CD1c-positive myeloid dendritic cell (primary cell): ENCODE data around the gene SLC66A2.

ENCODE experiments used
- DNase-seq: peaks from one replicate; pipeline ENCODE4 v3.0.0-alpha.2; 2016; ENCODE audit errors: extremely low spot score

Gene SLC66A2

DNA sequence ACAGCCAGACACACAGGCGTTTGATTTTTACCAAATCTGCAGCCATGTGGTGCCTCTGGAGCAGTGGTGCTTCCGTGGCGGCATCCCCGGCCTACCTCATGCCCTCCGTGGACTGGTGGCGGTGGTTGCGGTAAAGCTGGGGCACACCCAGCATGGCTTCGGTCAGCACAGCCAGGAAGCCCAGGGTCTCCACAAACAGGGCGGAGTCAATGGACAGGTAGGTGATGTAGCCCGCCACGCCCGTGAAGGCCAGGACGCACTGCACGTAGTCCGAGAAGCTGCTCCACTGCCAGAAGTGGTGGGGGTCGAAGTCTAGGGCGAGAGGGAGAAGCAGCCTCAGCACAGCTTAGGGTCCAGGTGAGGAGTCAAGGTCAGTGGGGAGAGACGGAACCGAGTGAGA, 32.4 kb downstream of the SLC66A2 start:
- DNase-seq = no peak

GRCh38 chr18:79918615-79919011, 32.8 kb downstream of the SLC66A2 start:
- DNase-seq = no peak

- DNase-seq = no peak
These were observed 33.4 kb downstream of the SLC66A2 start for GRCh38 chr18:79917853-79918614.

- DNase-seq = no peak
These were observed 34.1 kb downstream of the SLC66A2 start for GRCh38 chr18:79917169-79917852.

DNA sequence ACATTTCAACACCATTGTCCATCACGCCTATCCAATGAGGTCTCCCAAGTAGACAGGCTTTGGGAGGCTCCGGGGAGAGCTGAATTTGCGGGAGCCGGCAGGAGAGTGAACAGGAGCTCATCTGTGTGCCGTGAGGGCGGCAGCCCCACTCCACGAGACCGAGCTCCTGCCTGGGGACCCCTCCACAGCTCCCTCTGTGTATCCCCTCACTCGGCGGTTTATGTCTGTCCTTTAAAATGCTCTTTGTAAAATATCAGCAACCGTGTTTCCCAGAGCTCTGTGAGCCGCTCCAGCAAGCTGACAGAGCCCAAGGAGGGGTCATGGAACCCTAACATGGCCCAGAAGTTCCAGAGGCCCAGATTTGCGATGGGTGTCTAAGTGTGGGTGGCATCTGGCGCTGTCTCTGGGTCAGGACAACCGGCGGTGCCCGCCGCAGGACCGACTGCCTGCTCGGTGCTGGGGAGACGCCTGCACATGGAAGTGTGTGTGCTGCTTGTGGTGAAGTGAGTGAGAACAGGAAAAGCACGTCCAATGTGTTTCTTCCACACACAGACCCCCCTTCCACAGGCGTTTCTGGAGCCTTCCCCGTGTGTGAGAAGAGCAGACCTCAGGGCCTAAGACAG, 34.8 kb downstream of the SLC66A2 start:
- DNase-seq = no peak

- DNase-seq = no peak
These were observed 35.3 kb downstream of the SLC66A2 start for GRCh38 chr18:79916128-79916494.

GRCh38 chr18:79915161-79916127, 36.0 kb downstream of the SLC66A2 start:
- no peak for DNase-seq

DNA sequence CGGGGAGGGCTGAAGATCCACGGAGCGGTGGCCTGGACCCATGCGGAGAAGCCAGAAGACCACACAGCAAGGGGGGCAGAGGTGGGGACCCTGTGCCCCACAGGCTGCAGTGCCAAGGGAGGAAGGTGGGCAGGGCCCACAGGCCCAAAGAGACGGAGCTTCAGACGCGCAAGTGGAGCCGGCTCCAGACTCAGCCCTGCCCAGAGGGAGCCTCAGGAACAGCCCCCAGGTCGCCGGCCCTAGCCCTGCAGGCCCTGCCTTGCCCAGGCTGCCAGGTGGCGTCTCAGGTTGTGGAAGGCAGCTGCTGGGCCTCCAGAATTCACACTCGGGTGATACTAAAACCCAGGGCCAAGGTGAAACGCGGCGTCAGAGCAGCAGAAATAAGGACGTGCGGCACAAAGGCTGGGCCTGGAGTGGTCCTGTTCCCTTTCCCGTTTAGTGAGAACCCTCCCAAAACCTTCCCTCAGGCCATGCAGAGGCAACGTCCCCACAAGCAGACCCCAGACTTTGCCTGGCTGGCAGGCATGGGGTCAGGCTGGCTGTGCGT, 36.8 kb downstream of the SLC66A2 start:
- DNase-seq = no peak

DNA sequence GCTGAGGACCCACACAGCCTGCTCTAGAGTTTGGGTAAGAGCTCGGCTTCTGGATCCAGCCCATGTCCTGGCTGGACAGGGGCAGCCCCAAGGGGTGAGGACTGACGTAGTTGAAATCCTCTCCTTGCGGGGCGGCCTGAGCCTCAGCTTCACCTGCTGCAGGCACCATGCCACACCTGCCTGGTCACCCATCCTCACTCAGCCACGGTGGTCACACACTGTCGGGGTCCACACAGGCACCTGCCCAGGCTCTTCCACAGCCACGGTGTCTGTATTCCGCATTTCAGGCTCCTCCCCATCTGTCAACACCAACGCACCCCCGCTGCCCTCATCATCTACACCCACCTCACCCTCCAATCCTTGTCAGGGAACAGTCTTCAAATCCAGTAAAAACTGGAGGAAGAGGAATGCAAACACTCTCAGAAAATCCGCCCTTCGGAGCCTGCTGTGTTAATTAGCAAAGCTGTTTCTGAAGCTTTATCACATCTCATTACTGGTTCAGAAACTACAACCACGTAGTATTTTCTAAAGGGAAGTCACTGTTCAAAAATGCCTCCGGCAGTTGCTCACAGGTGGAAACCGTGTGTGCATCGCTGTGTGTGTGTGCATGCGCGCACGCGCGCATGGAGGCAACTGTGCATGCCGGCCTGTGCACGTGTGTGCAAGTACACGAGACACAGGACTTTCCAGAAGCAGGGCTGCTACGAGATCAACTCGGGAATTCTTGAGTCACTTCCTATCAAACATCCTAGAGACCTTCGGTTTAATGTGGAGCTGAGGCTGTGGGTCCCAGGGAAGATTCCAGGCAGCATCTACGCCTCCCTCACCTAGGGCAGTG, 38.2 kb downstream of the SLC66A2 start:
- DNase-seq = no peak

- no peak for DNase-seq
These were observed 39.0 kb downstream of the SLC66A2 start for GRCh38 chr18:79912409-79912991.

DNA sequence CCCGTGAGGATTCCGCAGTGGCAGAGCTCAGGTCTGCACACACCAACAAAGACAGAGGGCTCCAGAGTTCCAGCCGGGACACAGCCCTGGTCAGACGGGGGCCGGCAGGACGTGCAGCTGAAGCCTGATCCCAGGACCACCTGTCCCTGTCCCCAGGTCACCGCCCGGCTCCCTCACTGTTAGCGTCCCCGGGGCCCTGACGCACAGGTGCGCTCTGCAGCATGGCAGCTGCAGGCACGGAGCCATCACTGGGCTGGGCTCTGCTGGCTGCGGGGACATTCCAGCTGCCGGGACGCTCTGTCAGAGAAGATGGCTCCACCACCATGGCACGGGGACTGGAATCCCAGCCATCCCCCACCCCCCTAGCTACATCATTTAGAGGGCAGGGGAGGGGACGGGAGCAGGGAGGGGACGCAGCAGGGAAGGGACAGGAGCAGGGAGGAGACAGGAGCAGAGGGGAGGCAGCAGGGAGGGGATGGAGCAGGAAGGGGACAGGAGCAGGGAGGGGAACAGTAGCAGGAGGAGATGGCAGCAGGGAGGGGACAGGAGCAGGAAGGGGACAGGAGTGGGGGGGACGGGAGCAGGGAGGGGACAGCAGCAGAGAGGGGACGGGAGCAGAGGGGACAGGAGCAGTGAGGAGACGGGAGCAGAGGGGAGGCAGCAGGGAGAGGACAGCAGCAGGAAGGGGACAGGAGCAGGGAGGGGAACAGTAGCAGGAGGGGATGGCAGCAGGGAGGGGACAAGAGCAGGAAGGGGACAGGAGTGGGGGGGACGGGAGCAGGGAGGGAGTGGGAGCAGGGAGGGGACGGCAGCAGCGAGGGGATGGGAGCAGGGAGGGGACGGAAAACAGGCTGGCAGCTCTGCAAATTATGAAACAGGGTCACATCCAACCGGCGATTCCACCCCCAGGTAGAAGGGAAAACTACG, 39.8 kb downstream of the SLC66A2 start:
- DNase-seq = no peak

- no peak for DNase-seq
These were observed 40.7 kb downstream of the SLC66A2 start for GRCh38 chr18:79910563-79911343.

DNA sequence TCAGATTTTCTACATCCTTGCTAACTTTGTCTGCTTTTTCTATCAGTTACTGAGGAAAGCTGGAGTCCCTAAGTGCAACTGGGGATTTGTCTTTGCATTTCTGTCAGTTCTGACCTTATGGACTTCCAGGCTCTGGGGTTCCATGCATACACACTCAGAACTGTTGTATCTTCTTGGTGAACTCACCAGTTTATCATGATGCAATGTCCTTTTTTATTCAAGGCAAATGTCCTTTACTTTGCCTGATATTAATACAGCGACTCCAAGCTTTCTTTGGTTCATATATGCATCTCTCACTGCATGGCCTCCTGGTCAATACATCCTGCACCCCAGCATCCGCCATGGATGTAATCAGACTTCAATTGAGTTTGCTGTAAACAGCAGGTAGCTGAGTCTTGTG, 44.7 kb downstream of the SLC66A2 start:
- DNase-seq = no peak

- no peak for DNase-seq
These were observed 45.5 kb downstream of the SLC66A2 start for GRCh38 chr18:79905993-79906392.

DNA sequence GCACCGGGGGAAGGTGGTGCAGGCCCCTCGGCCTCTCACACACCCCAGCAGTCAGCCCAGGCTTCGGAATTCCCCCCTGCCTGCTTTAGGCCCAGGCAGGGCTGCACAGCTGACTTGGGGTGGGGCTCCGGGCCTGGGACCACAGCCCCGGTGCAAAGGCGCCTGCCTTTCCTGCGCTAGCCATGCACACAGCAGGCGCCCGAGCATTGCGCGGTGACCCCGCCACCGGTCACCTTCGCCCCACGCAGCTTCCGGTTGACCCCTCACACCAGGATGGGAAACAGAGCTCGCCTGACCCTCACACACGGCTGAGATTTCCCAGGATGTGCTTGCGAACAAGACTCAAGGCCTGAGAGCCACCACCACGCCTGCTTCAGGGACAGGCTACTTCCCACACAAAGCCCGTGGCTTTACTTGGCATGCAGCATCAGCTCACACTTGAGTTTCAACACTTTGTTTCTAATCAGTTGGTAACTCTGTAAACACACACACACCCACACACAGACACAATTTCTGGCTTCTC, 46.0 kb downstream of the SLC66A2 start:
- peak; percentile 67 for DNase-seq

DNA sequence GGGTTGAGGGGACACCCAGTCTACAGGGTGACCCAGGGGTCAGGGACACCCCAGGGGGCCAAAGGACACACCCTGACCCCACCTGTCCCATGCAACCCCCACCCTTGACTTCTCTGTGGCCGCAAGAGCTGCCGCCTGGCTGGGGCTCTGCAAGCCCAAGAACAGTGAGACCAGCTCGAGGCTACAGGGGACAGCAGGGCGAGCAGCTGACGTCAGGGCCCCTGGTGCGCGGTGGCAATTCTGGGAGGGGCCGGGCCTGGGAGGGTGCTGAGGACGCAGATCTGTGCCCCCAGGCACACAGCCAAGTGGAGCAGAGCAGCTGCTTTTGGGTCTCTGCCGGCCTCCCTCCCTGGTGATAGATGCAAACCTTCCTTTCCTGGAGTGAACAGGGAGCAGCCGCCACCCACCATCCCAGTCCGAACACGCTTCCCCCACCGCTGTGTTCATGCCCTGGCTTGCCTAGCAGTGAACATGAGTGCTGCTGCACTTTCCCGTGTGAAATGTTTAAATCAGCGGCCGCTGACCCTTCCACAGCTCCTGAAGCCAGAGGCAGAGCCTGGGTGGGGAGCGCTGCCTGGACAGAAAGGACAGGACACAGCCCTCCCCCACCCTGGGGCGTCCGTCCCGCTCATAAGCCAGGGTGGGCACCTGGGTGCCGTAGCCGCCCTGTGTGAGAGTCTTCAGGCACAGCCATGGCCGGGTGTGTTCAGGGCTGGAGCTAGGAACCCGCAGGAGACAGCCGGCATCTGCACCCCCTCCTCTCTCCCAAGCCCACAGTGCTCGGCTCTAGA, 46.9 kb downstream of the SLC66A2 start:
- no peak for DNase-seq

DNA sequence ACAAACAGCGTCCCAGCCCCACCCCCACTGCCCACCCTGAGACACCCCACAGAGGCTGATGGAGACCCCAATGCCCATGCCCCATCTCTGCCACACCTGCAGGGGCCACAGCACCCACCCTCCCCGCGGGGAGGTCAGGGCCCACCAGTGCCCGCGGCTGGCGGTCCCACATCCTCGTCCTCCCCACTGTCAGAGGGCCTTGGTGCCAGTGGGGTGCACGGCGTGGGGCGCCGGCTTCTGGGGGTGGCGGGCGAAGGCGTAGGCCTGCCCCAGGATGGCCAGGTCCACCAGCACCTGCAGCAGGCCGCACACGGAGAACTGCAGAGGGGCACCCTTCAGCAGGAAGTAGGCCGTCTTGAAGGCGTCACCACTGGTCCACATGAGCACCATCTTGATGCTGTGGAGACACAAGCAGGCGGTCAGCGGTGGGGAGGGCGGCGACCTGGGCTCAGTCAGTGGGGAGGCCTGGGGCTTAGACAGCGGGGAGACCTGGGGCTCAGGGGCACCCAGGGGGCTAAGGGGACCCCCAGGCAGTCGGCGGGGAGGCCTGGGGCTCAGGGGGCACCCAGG, 47.6 kb downstream of the SLC66A2 start:
- no peak for DNase-seq
